ENCODE data around the gene NCKAP5L. TPM values are rescaled to one million over a fixed set of nuclear protein-coding genes. Genes with fewer than 3 reads are reported as not detected.
A peak's percentile ranks its signal among the peaks of the same experiment; 100 is the strongest.

Gene NCKAP5L
- total RNA-seq, 4 donors from 2014 or later, result 15.0 to 30.5 (median 23.0) TPM

- 89% methylated on average over 1 of the region's 1 CpG for WGBS
- Histone ChIP-seq H3K4me3 (no peak overlapping the region), H3K4me1 (peaks cover 25 to 36% (median 32%) of the 10 kb centered on the region in 4 donors), H3K36me3 (peaks cover under 1 to 15% (median 2%) of the 10 kb centered on the region in 4 donors), H3K9me3 (no peaks in the 10 kb centered on the region), H3K27ac (replicated peaks in 1 of 4) (no peak overlapping the region), H3K27me3 (no peaks in the 10 kb centered on the region)
- intact Hi-C loops (cut with DNase I), result no loop called here
- no peak for TF ChIP-seq EP300 (IDR thresholded peaks at IDR 0.05)
- TF ChIP-seq CTCF (IDR thresholded peaks at IDR 0.05), result no peak
- TF ChIP-seq POLR2AphosphoS5 (IDR thresholded peaks at IDR 0.05), result no peak
- no peak for TF ChIP-seq POLR2A (IDR thresholded peaks at IDR 0.05; ENCODE audit: low read depth)
- no peak for DNase-seq (ENCODE audit: extremely low spot score)
These were observed 15.1 kb downstream of the NCKAP5L start for GRCh38 chr12:49813131-49813530.

DNA sequence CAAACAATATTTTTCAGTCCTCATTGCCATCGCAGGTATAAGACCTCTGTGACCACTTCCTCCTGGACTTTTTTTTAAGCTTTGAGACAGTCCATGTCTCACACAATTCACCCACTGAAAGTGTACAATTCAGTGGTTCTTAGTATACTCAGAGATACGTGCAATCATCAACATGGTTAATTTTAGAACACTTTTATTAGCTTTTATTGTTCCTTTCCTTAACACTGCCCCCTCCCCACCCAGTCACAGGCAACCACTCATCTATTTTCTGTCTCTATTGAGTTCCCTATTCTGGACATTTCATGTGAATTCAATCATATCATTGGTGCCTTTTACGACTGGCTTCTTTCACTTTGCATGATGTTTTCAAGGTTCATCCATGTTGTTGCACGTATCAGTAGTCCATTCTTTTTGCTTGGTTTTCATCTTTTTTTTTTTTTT lies 16.2 kb downstream of the NCKAP5L start:
- no peak overlapping the region for H3K27ac ChIP-seq (replicated peaks in 1 of 4)
- H3K4me1 ChIP-seq, result peaks cover 29 to 44% (median 42%) of the 10 kb centered on the region in 4 donors
- intact Hi-C loops (cut with DNase I), result no loop called here
- no peak for TF ChIP-seq POLR2AphosphoS5 (IDR thresholded peaks at IDR 0.05)
- no peak for TF ChIP-seq EP300 (IDR thresholded peaks at IDR 0.05)
- no peak for TF ChIP-seq POLR2A (IDR thresholded peaks at IDR 0.05; ENCODE audit: low read depth)
- TF ChIP-seq CTCF (IDR thresholded peaks at IDR 0.05), result no peak
- WGBS, result 81% methylated on average over 4 of the region's 4 CpGs
- no peaks in the 10 kb centered on the region for H3K9me3 ChIP-seq
- H3K36me3 ChIP-seq, result peaks cover 4 to 21% (median 5%) of the 10 kb centered on the region in 4 donors
- H3K4me3 ChIP-seq, result no peak overlapping the region
- DNase-seq (ENCODE audit: extremely low spot score), result no peak
- no peaks in the 10 kb centered on the region for H3K27me3 ChIP-seq

GRCh38 chr12:49811136-49811535 lies 17.1 kb downstream of the NCKAP5L start:
- no peaks in the 10 kb centered on the region for H3K27me3 ChIP-seq
- H3K9me3 ChIP-seq, result no peaks in the 10 kb centered on the region
- H3K36me3 ChIP-seq, result peaks cover 4 to 24% (median 5%) of the 10 kb centered on the region in 4 donors
- peaks cover 29 to 51% (median 47%) of the 10 kb centered on the region in 4 donors for H3K4me1 ChIP-seq
- H3K4me3 ChIP-seq, result no peak overlapping the region
- no peak for DNase-seq (ENCODE audit: extremely low spot score)
- H3K27ac ChIP-seq (replicated peaks in 1 of 4), result peak overlapping the region in 1 of 4 donors; percentile 22
- intact Hi-C loops (cut with DNase I), result no loop called here
- WGBS, result 89% methylated on average over 5 of the region's 5 CpGs
- TF ChIP-seq POLR2AphosphoS5 (IDR thresholded peaks at IDR 0.05), result no peak
- TF ChIP-seq EP300 (IDR thresholded peaks at IDR 0.05), result no peak
- TF ChIP-seq POLR2A (IDR thresholded peaks at IDR 0.05; ENCODE audit: low read depth), result no peak
- no peak for TF ChIP-seq CTCF (IDR thresholded peaks at IDR 0.05)

GRCh38 chr12:49809906-49810389 lies 18.3 kb downstream of the NCKAP5L start:
- Histone ChIP-seq H3K27ac (replicated peaks in 1 of 4) (peak overlapping the region; percentile 68 to 85 (median 78)), H3K27me3 (no peaks in the 10 kb centered on the region), H3K4me3 (peak overlapping the region in 1 of 4 donors; percentile 19), H3K4me1 (peaks cover 29 to 51% (median 46%) of the 10 kb centered on the region in 4 donors), H3K9me3 (no peaks in the 10 kb centered on the region), H3K36me3 (peaks cover 11 to 28% (median 16%) of the 10 kb centered on the region in 4 donors)
- TF ChIP-seq EP300 (IDR thresholded peaks at IDR 0.05) (no peak), POLR2A (IDR thresholded peaks at IDR 0.05; ENCODE audit: low read depth) (no peak), POLR2AphosphoS5 (IDR thresholded peaks at IDR 0.05) (no peak), CTCF (IDR thresholded peaks at IDR 0.05) (no peak)
- WGBS, result 62% methylated on average over 9 of the region's 9 CpGs
- DNase-seq (ENCODE audit: extremely low spot score), result no peak
- intact Hi-C loops (cut with DNase I), result no loop called here

Data from esophagus muscularis mucosa (tissue), 4 donors.